ENCODE data around the gene LRRC8B. TPM values are rescaled to one million over a fixed set of nuclear protein-coding genes. Genes with fewer than 3 reads are reported as not detected.
A peak's percentile ranks its signal among the peaks of the same experiment; 100 is the strongest.

The LRRC8B gene
- total and polyA plus RNA-seq, 2 of the 13 experiments (the other 11 are each of a cell fraction or from before 2014, with no cell fraction given): 4.9 to 7.6 TPM

DNA sequence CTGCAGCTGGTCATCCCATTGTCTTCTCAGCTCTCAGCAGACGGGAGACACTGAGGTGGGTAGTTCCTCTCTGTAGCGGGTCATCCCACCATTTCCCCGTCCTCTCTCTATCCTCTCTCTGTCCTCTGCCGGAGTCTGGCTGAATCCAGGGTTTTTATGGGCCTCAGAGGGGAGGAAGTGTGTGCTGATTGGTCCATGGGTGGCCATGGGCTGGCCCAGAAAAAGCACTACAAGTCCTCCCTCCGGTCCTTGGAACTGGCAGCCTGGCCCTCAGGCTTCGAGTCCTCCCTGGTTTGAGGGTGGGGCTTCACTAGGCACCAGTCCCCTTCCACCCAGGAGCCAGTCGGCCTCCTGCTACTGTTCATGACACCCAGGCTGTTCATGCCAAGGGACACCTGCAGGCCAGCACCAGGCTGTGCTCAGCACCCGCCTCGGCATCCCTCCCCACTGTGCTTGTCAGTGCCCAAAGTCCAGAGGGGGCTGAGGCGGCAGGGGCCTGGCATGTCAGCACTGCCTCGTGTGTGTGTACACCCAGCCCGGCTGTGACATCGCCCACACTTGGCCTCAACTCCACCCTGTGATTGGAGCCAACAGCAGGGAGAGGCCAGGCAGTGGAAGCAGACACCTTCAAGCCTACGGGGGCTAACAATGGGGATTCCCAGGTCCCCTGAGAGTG lies 85.3 kb downstream of the LRRC8B start (continued):
- TF ChIP-seq NFYB (CRISPR knock-in tag; IDR thresholded peaks at IDR 0.05): peak; percentile 39; the same call in 1 of the 2 replicates
- peak; percentile 58; the same call in 1 of the 2 replicates for TF ChIP-seq SNAI1 (CRISPR knock-in tag; IDR thresholded peaks at IDR 0.05; ENCODE audit: borderline replicate concordance)
- TF ChIP-seq, protein P1, sequence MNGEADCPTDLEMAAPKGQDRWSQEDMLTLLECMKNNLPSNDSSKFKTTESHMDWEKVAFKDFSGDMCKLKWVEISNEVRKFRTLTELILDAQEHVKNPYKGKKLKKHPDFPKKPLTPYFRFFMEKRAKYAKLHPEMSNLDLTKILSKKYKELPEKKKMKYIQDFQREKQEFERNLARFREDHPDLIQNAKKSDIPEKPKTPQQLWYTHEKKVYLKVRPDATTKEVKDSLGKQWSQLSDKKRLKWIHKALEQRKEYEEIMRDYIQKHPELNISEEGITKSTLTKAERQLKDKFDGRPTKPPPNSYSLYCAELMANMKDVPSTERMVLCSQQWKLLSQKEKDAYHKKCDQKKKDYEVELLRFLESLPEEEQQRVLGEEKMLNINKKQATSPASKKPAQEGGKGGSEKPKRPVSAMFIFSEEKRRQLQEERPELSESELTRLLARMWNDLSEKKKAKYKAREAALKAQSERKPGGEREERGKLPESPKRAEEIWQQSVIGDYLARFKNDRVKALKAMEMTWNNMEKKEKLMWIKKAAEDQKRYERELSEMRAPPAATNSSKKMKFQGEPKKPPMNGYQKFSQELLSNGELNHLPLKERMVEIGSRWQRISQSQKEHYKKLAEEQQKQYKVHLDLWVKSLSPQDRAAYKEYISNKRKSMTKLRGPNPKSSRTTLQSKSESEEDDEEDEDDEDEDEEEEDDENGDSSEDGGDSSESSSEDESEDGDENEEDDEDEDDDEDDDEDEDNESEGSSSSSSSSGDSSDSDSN (CRISPR knock-in tag; IDR thresholded peaks at IDR 0.05): peak; percentile 69
- no peak for TF ChIP-seq SOX6 (IDR thresholded peaks at IDR 0.05)
- TF ChIP-seq SOX6 (CRISPR knock-in tag; IDR thresholded peaks at IDR 0.05): peak; percentile 65
- peak; percentile 35; the same call in 1 of the 2 replicates for TF ChIP-seq SAP130 (CRISPR knock-in tag; IDR thresholded peaks at IDR 0.05; ENCODE audit: low read depth)
- TF ChIP-seq, protein P2, sequence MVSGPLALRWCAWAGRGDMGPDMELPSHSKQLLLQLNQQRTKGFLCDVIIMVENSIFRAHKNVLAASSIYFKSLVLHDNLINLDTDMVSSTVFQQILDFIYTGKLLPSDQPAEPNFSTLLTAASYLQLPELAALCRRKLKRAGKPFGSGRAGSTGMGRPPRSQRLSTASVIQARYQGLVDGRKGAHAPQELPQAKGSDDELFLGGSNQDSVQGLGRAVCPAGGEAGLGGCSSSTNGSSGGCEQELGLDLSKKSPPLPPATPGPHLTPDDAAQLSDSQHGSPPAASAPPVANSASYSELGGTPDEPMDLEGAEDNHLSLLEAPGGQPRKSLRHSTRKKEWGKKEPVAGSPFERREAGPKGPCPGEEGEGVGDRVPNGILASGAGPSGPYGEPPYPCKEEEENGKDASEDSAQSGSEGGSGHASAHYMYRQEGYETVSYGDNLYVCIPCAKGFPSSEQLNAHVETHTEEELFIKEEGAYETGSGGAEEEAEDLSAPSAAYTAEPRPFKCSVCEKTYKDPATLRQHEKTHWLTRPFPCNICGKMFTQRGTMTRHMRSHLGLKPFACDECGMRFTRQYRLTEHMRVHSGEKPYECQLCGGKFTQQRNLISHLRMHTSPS (CRISPR knock-in tag; IDR thresholded peaks at IDR 0.05; ENCODE audit: low read depth): peak; percentile 79; the same call in 1 of the 2 replicates
- peak; percentile 45 for TF ChIP-seq PHF8 (CRISPR knock-in tag; IDR thresholded peaks at IDR 0.05)
- TF ChIP-seq ZNF34 (CRISPR knock-in tag; IDR thresholded peaks at IDR 0.05; ENCODE audit: borderline replicate concordance): 0 out of 2 replicates have a peak, but pooled peaks have one; percentile 28
- TF ChIP-seq, protein P3, sequence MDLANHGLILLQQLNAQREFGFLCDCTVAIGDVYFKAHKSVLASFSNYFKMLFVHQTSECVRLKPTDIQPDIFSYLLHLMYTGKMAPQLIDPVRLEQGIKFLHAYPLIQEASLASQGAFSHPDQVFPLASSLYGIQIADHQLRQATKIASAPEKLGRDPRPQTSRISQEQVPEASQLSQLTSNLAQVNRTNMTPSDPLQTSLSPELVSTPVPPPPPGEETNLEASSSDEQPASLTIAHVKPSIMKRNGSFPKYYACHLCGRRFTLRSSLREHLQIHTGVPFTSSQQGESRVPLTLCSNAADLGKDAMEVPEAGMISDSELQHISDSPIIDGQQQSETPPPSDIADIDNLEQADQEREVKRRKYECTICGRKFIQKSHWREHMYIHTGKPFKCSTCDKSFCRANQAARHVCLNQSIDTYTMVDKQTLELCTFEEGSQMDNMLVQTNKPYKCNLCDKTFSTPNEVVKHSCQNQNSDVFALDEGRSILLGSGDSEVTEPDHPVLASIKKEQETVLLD (CRISPR knock-in tag; IDR thresholded peaks at IDR 0.05; ENCODE audit: low read depth): no peak
- no peak for TF ChIP-seq ZNF879 (CRISPR knock-in tag; IDR thresholded peaks at IDR 0.05)
- TF ChIP-seq NFYC (CRISPR knock-in tag; IDR thresholded peaks at IDR 0.05): peak; percentile 38; the same call in 1 of the 2 replicates
- TF ChIP-seq SP1 (IDR thresholded peaks at IDR 0.05): no peak
- TF ChIP-seq SP1 (CRISPR knock-in tag; IDR thresholded peaks at IDR 0.05): peak; percentile 43; the same call in 1 of the 2 replicates
- no peak for TF ChIP-seq ELF3 (CRISPR knock-in tag; IDR thresholded peaks at IDR 0.05)
- TF ChIP-seq CBX1 (IDR thresholded peaks at IDR 0.05; ENCODE audit: low read depth): no peak
- TF ChIP-seq, protein P4, sequence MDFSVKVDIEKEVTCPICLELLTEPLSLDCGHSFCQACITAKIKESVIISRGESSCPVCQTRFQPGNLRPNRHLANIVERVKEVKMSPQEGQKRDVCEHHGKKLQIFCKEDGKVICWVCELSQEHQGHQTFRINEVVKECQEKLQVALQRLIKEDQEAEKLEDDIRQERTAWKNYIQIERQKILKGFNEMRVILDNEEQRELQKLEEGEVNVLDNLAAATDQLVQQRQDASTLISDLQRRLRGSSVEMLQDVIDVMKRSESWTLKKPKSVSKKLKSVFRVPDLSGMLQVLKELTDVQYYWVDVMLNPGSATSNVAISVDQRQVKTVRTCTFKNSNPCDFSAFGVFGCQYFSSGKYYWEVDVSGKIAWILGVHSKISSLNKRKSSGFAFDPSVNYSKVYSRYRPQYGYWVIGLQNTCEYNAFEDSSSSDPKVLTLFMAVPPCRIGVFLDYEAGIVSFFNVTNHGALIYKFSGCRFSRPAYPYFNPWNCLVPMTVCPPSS (IDR thresholded peaks at IDR 0.05): no peak
- peak; percentile 16 to 59; a peak in 2 of 4 replicates for TF ChIP-seq POLR2A (IDR thresholded peaks at IDR 0.05; ENCODE audit: insufficient read depth in 1 of 2, low read depth in 2 of 2, low read length in 2 of 2)
- 0 out of 2 replicates have a peak, but pooled peaks have one; percentile 63 for TF ChIP-seq ZNF451 (CRISPR knock-in tag; IDR thresholded peaks at IDR 0.05)
- TF ChIP-seq ATF7 (IDR thresholded peaks at IDR 0.05): no peak
- TF ChIP-seq ATF7 (CRISPR knock-in tag; IDR thresholded peaks at IDR 0.05): 0 out of 2 replicates have a peak, but pooled peaks have one; percentile 32
- no peak for TF ChIP-seq JUND (CRISPR knock-in tag; IDR thresholded peaks at IDR 0.05)
- TF ChIP-seq, protein P5, sequence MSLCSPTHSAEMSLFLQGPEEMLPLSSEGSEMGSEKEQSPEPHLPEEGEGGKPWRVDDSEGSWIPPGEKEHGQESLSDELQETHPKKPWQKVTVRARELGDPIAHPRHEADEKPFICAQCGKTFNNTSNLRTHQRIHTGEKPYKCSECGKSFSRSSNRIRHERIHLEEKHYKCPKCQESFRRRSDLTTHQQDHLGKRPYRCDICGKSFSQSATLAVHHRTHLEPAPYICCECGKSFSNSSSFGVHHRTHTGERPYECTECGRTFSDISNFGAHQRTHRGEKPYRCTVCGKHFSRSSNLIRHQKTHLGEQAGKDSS (CRISPR knock-in tag; IDR thresholded peaks at IDR 0.05; ENCODE audit: borderline replicate concordance, low read depth): peak; percentile 48; the same call in 1 of the 2 replicates
- peak; percentile 94 for TF ChIP-seq ZNF263 (CRISPR knock-in tag; IDR thresholded peaks at IDR 0.05)
- peak; percentile 78 for TF ChIP-seq ZFX (CRISPR knock-in tag; IDR thresholded peaks at IDR 0.05; ENCODE audit: low read depth)
